SK-N-SH (cell line): ENCODE measurements around the gene SPACA7. TPM values are rescaled to one million over a fixed set of nuclear protein-coding genes. Genes with fewer than 3 reads are reported as not detected.

Source experiments
- CTCF ChIA-PET: fragments of 300-600, 350-600 bp; formaldehyde crosslinking; extraction: SDS; loops from one replicate; lab custom pipeline; 2021; lab: Yijun Ruan, JAX
- POLR2A ChIA-PET: fragments of 350-600 bp; sonication (Branson Sonifier 250); formaldehyde crosslinking; extraction: SDS; loops from one replicate; lab custom pipeline; 2020; ENCODE audit warnings: antibody characterized with exemption, inconsistent platforms; lab: Yijun Ruan, JAX
- DNase-seq: peaks from one replicate; pipeline ENCODE4 v3.0.0; 2012
- H2AFZ ChIP-seq: fragments of 200-600 bp; sonication (generic); 2 replicates; pipeline ENCODE4 v1.8.1; 2016; ENCODE audit warnings: antibody characterized with exemption, mild to moderate bottlenecking, low read depth
- H3F3A ChIP-seq: fragments of 200-600 bp; sonication (generic); replicated peaks from 2 replicates; pipeline ENCODE3; 2016; ENCODE audit warnings: antibody characterized with exemption, mild to moderate bottlenecking; ENCODE audit not compliant: insufficient read depth
- H3K27ac ChIP-seq, 2 experiments: fragments of 200-500 bp in 1 of 2; fragments of 200-600 bp in 1 of 2; sonication (Bioruptor generic) in 1 of 2; sonication (generic), shearing (Covaris generic) in 1 of 2; 2 replicates each; pipeline versions ENCODE4 v1.5.1 to v1.6.1; 2014 to 2016; ENCODE audit warnings: low read depth in 2 of 2, inconsistent platforms in 1 of 2, low read length in 1 of 2, mild to moderate bottlenecking in 1 of 2, mixed read lengths in 1 of 2
- H3K27me3 ChIP-seq: fragments of 200-600 bp; sonication (generic), shearing (Covaris generic); 2 replicates; pipeline ENCODE4 v1.6.1; 2016; ENCODE audit warnings: mixed run types; ENCODE audit not compliant: insufficient read depth
- H3K36me3 ChIP-seq, 2 experiments: fragments of 200-500 bp in 1 of 2; fragments of 200-600 bp in 1 of 2; sonication (Bioruptor generic) in 1 of 2; sonication (generic) in 1 of 2; replicated peaks in 1 of 2; 2 replicates each; pipeline versions ENCODE3 to v1.5.1; 2014 to 2016; ENCODE audit warnings: low read length in 1 of 2, mild to moderate bottlenecking in 1 of 2; ENCODE audit not compliant: insufficient read depth in 2 of 2, control insufficient read depth in 1 of 2
- H3K4me1 ChIP-seq, 2 experiments: fragments of 200-500 bp in 1 of 2; fragments of 200-600 bp in 1 of 2; sonication (Bioruptor generic) in 1 of 2; sonication (generic), shearing (Covaris generic) in 1 of 2; 2 replicates each; pipeline versions ENCODE4 v1.5.1 to v1.6.1; 2014 to 2016; ENCODE audit warnings: low read depth in 1 of 2, low read length in 1 of 2, mixed run types in 1 of 2; ENCODE audit not compliant: insufficient read depth in 2 of 2, control insufficient read depth in 1 of 2
- H3K4me2 ChIP-seq: fragments of 200-600 bp; sonication (generic), shearing (Covaris generic); 2 replicates; pipeline ENCODE4 v1.6.1; 2017; ENCODE audit warnings: mixed run types
- H3K4me3 ChIP-seq, 2 experiments: fragments of 200-500 bp in 1 of 2; fragments of 200-600 bp in 1 of 2; sonication (Bioruptor generic) in 1 of 2; sonication (generic), shearing (Covaris generic) in 1 of 2; 2 replicates each; pipeline versions ENCODE4 v1.5.1 to v1.8.1; 2014 to 2016; ENCODE audit warnings: low read depth in 2 of 2, inconsistent platforms in 1 of 2, low read length in 1 of 2, mild to moderate bottlenecking in 1 of 2, mixed read lengths in 1 of 2, moderate library complexity in 1 of 2
- H3K79me2 ChIP-seq: fragments of 200-600 bp; sonication (generic); 2 replicates; pipeline ENCODE4 v1.8.1; 2017; ENCODE audit warnings: mild to moderate bottlenecking; ENCODE audit not compliant: insufficient read depth
- H3K9ac ChIP-seq: fragments of 200-600 bp; sonication (generic); 2 replicates; pipeline ENCODE4 v1.6.1; 2017; ENCODE audit warnings: mixed run types
- H3K9me2 ChIP-seq: fragments of 200-600 bp; sonication (generic); 2 replicates; pipeline ENCODE4 v1.6.1; 2017; ENCODE audit warnings: mixed run types
- H3K9me3 ChIP-seq: fragments of 200-600 bp; sonication (generic); 2 replicates; pipeline ENCODE4 v1.6.1; 2017; ENCODE audit warnings: mixed run types, mild to moderate bottlenecking, moderate library complexity
- H4K20me1 ChIP-seq: fragments of 200-600 bp; sonication (generic); 2 replicates; pipeline ENCODE4 v1.6.1; 2017; ENCODE audit warnings: mild to moderate bottlenecking, mixed run types; ENCODE audit not compliant: insufficient read depth
- CHD2 ChIP-seq: fragments of 150-350 bp; IDR thresholded peaks from 2 replicates; pipeline ENCODE4 v1.6.1; 2018; ENCODE audit warnings: low read length; ENCODE audit not compliant: partially characterized antibody
- ELF1 ChIP-seq: IDR thresholded peaks from 2 replicates; pipeline ENCODE4 v1.4.0; 2012
- FOSL2 ChIP-seq: IDR thresholded peaks from 2 replicates; pipeline ENCODE4 v1.4.0; 2012; ENCODE audit warnings: low read depth, mild to moderate bottlenecking, moderate library complexity, borderline replicate concordance
- FOXJ3 ChIP-seq: sonication (generic); formaldehyde crosslinking; IDR thresholded peaks from 2 replicates; pipeline ENCODE4 v1.5.1; 2020; ENCODE audit warnings: mild to moderate bottlenecking, missing genetic modification reagents
- FOXM1 ChIP-seq: IDR thresholded peaks from 2 replicates; pipeline ENCODE4 v1.4.0; 2012; ENCODE audit warnings: low read depth, mild to moderate bottlenecking
- GABPA ChIP-seq: IDR thresholded peaks from 2 replicates; pipeline ENCODE4 v1.4.0; 2012; ENCODE audit warnings: low read depth, mild to moderate bottlenecking
- GATA2 ChIP-seq: sonication (generic); formaldehyde crosslinking; IDR thresholded peaks from 2 replicates; pipeline ENCODE4 v1.5.0; 2020; ENCODE audit warnings: mild to moderate bottlenecking, missing genetic modification reagents
- JUND ChIP-seq: IDR thresholded peaks from 2 replicates; pipeline ENCODE4 v1.4.0; 2012
- MAX ChIP-seq: IDR thresholded peaks from 2 replicates; pipeline ENCODE4 v1.4.0; 2012; ENCODE audit warnings: low read depth
- MEF2A ChIP-seq: IDR thresholded peaks from 2 replicates; pipeline ENCODE4 v1.4.0; 2012; ENCODE audit warnings: low read depth, borderline replicate concordance
- MXI1 ChIP-seq: IDR thresholded peaks from 2 replicates; pipeline ENCODE4 v1.6.1; 2012; ENCODE audit warnings: mild to moderate bottlenecking, low read depth, low read length, improper control_type of control experiment
- NFIC ChIP-seq: IDR thresholded peaks from 2 replicates; pipeline ENCODE4 v1.4.0; 2012; ENCODE audit warnings: borderline replicate concordance
- NRF1 ChIP-seq: IDR thresholded peaks from 2 replicates; pipeline ENCODE4 v1.6.1; 2012; ENCODE audit warnings: low read depth, mild to moderate bottlenecking, low read length
- POLR2AphosphoS5 ChIP-seq: IDR thresholded peaks from 2 replicates; pipeline ENCODE4 v1.6.1; 2012; ENCODE audit warnings: low read depth, low read length
- RAD21 ChIP-seq: IDR thresholded peaks from 2 replicates; pipeline ENCODE4 v1.6.1; 2012; ENCODE audit warnings: mild to moderate bottlenecking, low read length
- RCOR1 ChIP-seq: fragments of 150-350 bp; IDR thresholded peaks from 2 replicates; pipeline ENCODE4 v1.6.1; 2017; ENCODE audit warnings: antibody characterized with exemption, low read length
- RFX5 ChIP-seq: IDR thresholded peaks from 2 replicates; pipeline ENCODE4 v1.6.1; 2012; ENCODE audit warnings: mild to moderate bottlenecking, improper control_type of control experiment, low read length
- RXRA ChIP-seq: IDR thresholded peaks from 2 replicates; pipeline ENCODE4 v1.4.0; 2012; ENCODE audit warnings: low read depth, mild to moderate bottlenecking, borderline replicate concordance
- SIN3A ChIP-seq: IDR thresholded peaks from 2 replicates; pipeline ENCODE4 v1.6.1; 2012; ENCODE audit warnings: low read depth, mild to moderate bottlenecking, low read length, moderate library complexity, borderline replicate concordance
- SMC3 ChIP-seq: IDR thresholded peaks from 2 replicates; pipeline ENCODE4 v1.6.1; 2012; ENCODE audit warnings: low read depth, low read length, improper control_type of control experiment
- TAF1 ChIP-seq: IDR thresholded peaks from 2 replicates; pipeline ENCODE4 v1.6.1; 2012; ENCODE audit warnings: low read depth, mild to moderate bottlenecking, low read length, moderate library complexity, borderline replicate concordance
- TCF12 ChIP-seq: IDR thresholded peaks from 2 replicates; pipeline ENCODE4 v1.4.0; 2012
- TEAD4 ChIP-seq: IDR thresholded peaks from 2 replicates; pipeline ENCODE4 v1.4.0; 2012; ENCODE audit warnings: mild to moderate bottlenecking, borderline replicate concordance; ENCODE audit not compliant: insufficient read depth
- USF1 ChIP-seq: IDR thresholded peaks from 2 replicates; pipeline ENCODE4 v1.4.0; 2012; ENCODE audit warnings: low read depth, borderline replicate concordance
- ZBTB33 ChIP-seq: IDR thresholded peaks from 2 replicates; pipeline ENCODE4 v1.4.0; 2012; ENCODE audit warnings: low read depth, borderline replicate concordance
- WGBS: methylation state at CpG from one replicate; pipeline ENCODE4 v1.1.6; 2017; ENCODE audit warnings: low lambda C conversion rate; 5-methylcytosine and 5-hydroxymethylcytosine counted together
- polyA plus RNA-seq, 3 experiments: library from polyadenylated mRNA; depleted of rRNA; stranded (reverse); fragments of >200 nt; gene quantifications; 2 replicates each; pipeline ENCODE4 v1.2.3, GENCODE V29; 2012

Gene SPACA7
- polyA plus RNA-seq, 1 of the 3 experiments (the other 2 are of a cell fraction), result not detected

- Histone ChIP-seq H3K4me3 (no peak overlapping the region), H2AFZ (no peak overlapping the region), H3K9me2 (no peaks in the 10 kb centered on the region), H3K36me3 (no peaks in the 10 kb centered on the region), H3K79me2 (no peaks in the 10 kb centered on the region), H3K9me3 (no peaks in the 10 kb centered on the region), H3K27me3 (no peaks in the 10 kb centered on the region), H3K4me2 (no peak overlapping the region), H4K20me1 (no peaks in the 10 kb centered on the region), H3F3A (no peaks in the 10 kb centered on the region)
- WGBS, result 2% methylated on average over 10 of the region's 12 CpGs
- no peak for DNase-seq
- POLR2A ChIA-PET, result no interaction called here
- no peak for TF ChIP-seq FOSL2
- no peak for TF ChIP-seq RFX5
- TF ChIP-seq FOXM1, result no peak
- TF ChIP-seq SMC3, result no peak
- TF ChIP-seq CHD2, result no peak
- no peak for TF ChIP-seq GABPA
- TF ChIP-seq MXI1, result no peak
- TF ChIP-seq MEF2A, result no peak
- TF ChIP-seq NRF1, result no peak
- TF ChIP-seq NFIC, result no peak
- no peak for TF ChIP-seq RAD21
- TF ChIP-seq, all 33 proteins: peak for 0
- no peaks in the 10 kb centered on the region for H3K4me1 ChIP-seq
- no peak overlapping the region for H3K9ac ChIP-seq
- CTCF ChIA-PET, result interaction anchor here (1.2 kb wide), 1 partner anchor 18 kb away, joined by 3 read pairs; no protein-coding TSS in a partner anchor
- H3K27ac ChIP-seq, result no peak overlapping the region
These were observed 12.2 kb upstream of the SPACA7 start for GRCh38 chr13:112363867-112364528.

- Histone ChIP-seq H3K9me3 (no peaks in the 10 kb centered on the region), H3K9me2 (no peaks in the 10 kb centered on the region), H3F3A (no peaks in the 10 kb centered on the region), H3K79me2 (no peaks in the 10 kb centered on the region), H3K27me3 (peaks cover 14% of the 10 kb centered on the region; the same call in 1 of the 2 replicates), H2AFZ (no peak overlapping the region), H3K27ac (no peak overlapping the region), H3K4me3 (no peak overlapping the region), H3K4me1 (no peaks in the 10 kb centered on the region), H4K20me1 (no peaks in the 10 kb centered on the region), H3K36me3 (no peaks in the 10 kb centered on the region), H3K9ac (no peak overlapping the region), H3K4me2 (no peak overlapping the region)
- DNase-seq, result no peak
- 12% methylated on average over 3 of the region's 4 CpGs for WGBS
- no peak for TF ChIP-seq USF1
- no peak for TF ChIP-seq RFX5
- no peak for TF ChIP-seq ELF1
- no peak for TF ChIP-seq TAF1
- no peak for TF ChIP-seq GATA2 (CRISPR knock-in tag)
- no peak for TF ChIP-seq MAX
- no peak for TF ChIP-seq TEAD4
- TF ChIP-seq CHD2, result no peak
- TF ChIP-seq JUND, result no peak
- TF ChIP-seq SIN3A, result no peak
- TF ChIP-seq RCOR1, result no peak
- no peak for TF ChIP-seq FOSL2
- no peak for TF ChIP-seq TCF12
- no peak for TF ChIP-seq POLR2AphosphoS5
- TF ChIP-seq RXRA, result no peak
- no peak for TF ChIP-seq FOXM1
- no peak for TF ChIP-seq FOXJ3
- no peak for TF ChIP-seq ZBTB33
- TF ChIP-seq SMC3, result no peak
- POLR2A ChIA-PET, result no interaction called here
- CTCF ChIA-PET, result interaction anchor here (1.8 kb wide), 1 partner anchor 77 kb away, joined by 5 read pairs; no protein-coding TSS in a partner anchor
These were observed 9.1 kb upstream of the SPACA7 start for GRCh38 chr13:112366907-112367646.
